GM10266 (cell line): Measurements from ENCODE around the gene PDK2.

Experiments
- DNase-seq: peaks from one replicate; pipeline ENCODE4 v3.0.0; 2012; ENCODE audit errors: extremely low spot score
- CTCF ChIP-seq: IDR thresholded peaks from 2 replicates; pipeline ENCODE4 v1.5.1; 2012; ENCODE audit warnings: mild to moderate bottlenecking, low read depth; ENCODE audit not compliant: control insufficient read depth, insufficient read depth; ENCODE audit errors: missing control alignments

Gene PDK2

DNA sequence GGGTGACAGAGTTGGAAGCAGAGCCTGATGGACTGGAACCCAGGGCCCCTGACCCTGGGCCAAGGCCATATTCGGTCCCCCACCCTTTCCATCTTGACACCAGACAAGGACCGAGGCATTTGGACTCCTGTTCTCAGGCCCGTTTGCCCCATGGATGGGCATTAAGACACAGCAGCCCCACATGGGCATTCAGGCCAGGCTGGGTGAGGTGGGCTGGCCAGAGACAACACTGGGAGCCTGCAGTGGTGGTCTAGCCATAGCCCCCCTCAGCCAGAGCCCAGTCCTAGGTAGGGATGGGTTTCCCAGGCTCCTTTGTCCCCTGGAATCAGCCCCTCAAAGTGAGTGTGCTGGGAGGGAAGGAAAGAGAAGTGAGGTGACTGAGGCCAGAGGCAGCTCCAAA lies 1.6 kb downstream of the PDK2 start:
- no peak for DNase-seq
- TF ChIP-seq CTCF = no peak

DNA sequence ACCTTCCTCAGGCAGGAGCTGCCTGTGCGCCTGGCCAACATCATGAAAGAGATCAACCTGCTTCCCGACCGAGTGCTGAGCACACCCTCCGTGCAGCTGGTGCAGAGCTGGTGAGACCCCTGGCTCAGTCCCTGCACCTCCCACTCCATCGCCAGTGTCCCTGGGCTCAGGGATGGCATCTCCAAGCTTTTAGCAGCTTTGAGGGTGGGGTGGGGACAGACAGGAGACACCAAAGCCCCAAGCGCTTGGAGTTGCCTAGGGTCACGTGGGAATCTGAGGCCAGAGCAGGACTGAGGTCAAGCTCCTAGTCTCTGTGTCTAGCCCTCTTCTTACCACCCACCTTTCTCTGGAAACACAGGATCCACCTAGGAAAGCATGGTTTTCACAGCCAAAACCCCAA lies 2.3 kb downstream of the PDK2 start:
- DNase-seq = no peak
- TF ChIP-seq CTCF = no peak

- no peak for DNase-seq
- TF ChIP-seq CTCF = no peak
Observed at GRCh38 chr17:50097926-50098325, 2.8 kb downstream of the PDK2 start.

DNA sequence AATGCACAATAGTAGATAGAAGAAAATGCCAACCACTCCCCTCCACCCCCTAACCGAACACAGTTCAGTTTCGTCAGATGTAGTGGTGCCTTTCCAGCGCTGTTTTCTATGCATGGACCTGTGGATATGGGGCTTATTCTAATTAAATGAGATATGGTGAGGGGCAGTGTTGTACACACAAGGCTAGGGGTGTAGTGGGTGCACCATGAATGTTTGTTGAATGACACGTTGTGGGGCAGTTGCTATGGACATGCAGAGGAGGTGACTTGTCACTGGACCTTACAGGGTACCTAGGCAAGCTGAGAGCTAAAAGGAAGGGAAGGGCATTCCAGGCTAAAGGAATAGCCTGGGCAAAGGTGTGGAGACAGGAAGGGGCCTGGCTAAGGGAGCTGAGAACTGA lies 3.4 kb downstream of the PDK2 start:
- DNase-seq = no peak
- TF ChIP-seq CTCF = no peak

GRCh38 chr17:50099003-50099402 lies 3.9 kb downstream of the PDK2 start:
- DNase-seq = no peak

GRCh38 chr17:50100480-50100883 lies 5.3 kb downstream of the PDK2 start:
- no peak for TF ChIP-seq CTCF
- no peak for DNase-seq

More at GRCh38 chr17:50099003-50099402, 3.9 kb downstream of the PDK2 start:
- no peak for TF ChIP-seq CTCF

- no peak for TF ChIP-seq CTCF
- no peak for DNase-seq
Observed at GRCh38 chr17:50100921-50101345, 5.8 kb downstream of the PDK2 start.
